HT1080 (cell line): ENCODE data around the gene HNRNPA3. TPM values are rescaled to one million over a fixed set of nuclear protein-coding genes. Genes with fewer than 3 reads are reported as not detected.
A peak's percentile ranks its signal among the peaks of the same experiment; 100 is the strongest.
"Not testable (repeated sequence)": the region's sequence is repeated elsewhere in the genome, so short reads cannot be mapped to it uniquely, and the experiment has no call there.

ENCODE experiments used
- DNase-seq: peaks from one replicate; pipeline ENCODE4 v3.0.0-alpha.2; 2015; ENCODE audit warnings: low read depth
- polyA plus RNA-seq, 2 experiments: library from polyadenylated mRNA; depleted of rRNA; stranded (reverse); fragments of >200 nt; gene quantifications; 2 replicates each; pipeline ENCODE4 v1.2.3, GENCODE V29; 2015
- total RNA-seq: library from RNA; depleted of rRNA; stranded (reverse); fragments of >200 nt; shearing (Covaris generic); gene quantifications from 2 replicates; pipeline ENCODE4 v1.2.3, GENCODE V29; 2014; rRNA removed

HNRNPA3 gene
- total RNA-seq = 38.1 and 44.1 TPM in 2 replicates
- 359 and 453 TPM in 2 replicates for polyA plus RNA-seq (2015; cell fraction: cytosol; rRNA removed)
- polyA plus RNA-seq (2015; cell fraction: nucleus; rRNA removed) = 295 and 305 TPM in 2 replicates

- peak; percentile 99 for DNase-seq
Observed at GRCh38 chr2:177212106-177212890, at the start of gene HNRNPA3. Gene HNRNPA3, plus strand, starts transcription at chr2:177212794. Its CDS starts 6 bp downstream, at chr2:177212800.

DNA sequence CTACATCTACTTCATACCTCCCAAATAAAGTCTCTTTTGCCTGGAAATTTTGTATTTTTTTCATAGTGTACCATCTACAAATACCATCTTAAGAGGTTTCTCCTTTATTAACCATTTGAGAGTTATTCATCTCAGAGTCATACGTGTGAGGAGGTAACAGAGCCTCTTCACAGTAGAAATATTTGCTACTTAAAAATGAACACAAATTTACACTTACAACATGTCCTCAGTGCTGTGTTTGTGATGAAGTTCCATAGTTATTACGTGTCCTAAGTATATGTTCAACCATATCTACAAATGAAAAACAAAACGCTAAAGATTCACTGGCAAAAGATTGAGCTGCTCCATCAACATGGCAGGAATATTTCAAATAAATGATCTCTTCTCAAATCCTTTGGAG, 48.5 kb upstream of the HNRNPA3 start:
- no peak for DNase-seq

- DNase-seq = peak; percentile 84
Observed at GRCh38 chr2:177164584-177165052, 48.0 kb upstream of the HNRNPA3 start.

DNA sequence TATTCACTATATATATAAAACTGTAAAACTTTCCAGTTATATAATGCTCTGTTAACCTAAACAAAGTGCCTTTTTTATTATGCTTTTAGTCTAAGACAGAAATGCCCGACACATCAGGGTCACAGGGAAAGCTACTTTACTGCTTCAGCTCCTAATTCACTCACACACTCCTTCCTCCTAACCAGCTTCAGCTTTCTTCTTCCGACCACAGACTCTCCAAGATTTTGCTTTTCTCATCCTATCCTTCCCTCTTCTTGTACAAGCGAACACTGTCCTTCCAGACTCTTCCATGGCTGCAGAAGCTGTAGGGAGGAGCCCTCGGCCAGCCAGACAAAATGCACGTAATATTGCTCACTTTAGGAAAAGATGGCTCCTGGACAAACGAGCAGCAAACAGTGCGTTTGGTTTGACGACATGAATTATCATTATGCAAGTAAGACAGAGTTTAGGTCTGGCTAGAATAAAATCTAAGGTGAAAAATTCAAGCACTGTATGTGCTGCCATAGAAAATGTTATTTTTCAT, 47.5 kb upstream of the HNRNPA3 start:
- peak; percentile 52 for DNase-seq

DNA sequence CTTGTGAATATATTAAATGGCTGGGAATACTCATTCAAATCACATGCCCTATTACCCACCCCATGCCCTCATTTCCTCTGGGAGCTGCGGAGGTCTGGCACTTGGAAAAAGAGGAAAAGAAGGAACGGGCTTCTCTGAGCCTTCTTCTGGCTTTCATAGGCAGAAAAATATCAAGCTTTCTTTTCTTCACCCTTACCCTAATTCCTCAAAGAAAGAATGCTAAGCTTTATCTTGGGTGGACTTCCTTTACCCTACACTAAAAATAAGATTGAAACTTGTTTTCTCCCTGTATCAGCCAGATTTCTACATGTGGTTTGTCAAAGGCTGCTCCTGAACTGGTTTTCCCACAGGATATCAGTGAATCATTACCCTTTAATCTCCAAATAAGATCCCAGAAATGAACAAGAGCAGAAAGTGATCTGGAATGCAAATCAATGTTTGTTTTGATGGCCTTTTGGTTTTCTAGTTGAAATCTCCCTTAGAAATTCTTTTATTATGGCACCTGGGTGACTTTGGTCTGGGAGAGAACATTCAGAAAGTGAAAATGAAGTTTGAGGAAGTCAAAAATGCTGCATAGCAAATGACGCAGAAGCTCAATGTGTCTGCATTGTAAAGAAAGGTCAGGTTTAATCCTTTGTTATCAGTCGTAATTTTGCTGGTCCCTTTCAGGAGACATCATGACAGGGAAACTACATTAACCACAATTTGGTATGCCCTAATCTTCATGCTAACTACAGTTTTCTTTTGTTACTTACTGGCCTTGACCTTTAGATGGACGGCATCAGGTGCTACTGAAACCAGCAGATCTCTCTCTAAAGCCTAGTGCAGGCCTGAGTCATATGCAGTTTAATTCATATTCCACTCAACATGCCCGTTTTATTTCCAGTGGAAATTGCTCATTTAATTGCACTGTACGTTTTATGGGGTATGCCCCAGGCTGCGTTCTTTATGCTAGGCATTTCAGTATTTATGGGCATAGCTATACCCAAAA, 46.6 kb upstream of the HNRNPA3 start:
- DNase-seq = peak; percentile 70

DNA sequence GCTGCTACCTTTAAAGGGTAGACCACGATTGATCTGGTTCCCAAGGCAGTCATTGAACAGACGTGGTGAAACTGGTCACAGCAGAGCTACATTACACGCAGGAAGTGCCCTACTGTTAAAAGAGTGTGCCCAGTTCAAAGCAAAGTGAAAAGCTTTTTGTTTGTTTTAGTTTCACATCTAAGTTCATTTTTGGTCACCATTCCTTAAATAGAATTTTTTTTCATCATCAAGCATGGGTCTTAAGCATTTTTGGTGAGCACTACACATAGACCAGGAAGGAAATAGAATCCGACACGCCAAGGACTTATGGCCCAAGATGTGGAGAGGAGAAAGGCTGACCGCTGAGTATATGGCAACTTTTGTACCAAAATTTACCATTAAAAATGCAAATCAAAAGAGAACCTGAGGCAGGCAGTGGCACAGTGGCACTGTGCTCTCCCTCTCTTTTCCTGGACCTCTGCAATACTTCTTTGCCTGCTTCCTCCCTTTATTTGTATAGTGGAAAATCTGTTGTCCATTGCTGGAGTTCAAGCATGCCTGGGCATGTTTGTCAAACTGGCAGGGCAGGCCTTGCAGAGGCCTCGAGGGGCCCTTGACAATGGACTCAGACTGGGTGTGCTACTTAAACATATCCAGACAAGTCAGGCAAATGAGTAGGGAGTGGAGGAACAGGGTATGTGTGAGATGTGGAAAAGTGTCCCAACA, 42.6 kb upstream of the HNRNPA3 start:
- no peak for DNase-seq

DNA sequence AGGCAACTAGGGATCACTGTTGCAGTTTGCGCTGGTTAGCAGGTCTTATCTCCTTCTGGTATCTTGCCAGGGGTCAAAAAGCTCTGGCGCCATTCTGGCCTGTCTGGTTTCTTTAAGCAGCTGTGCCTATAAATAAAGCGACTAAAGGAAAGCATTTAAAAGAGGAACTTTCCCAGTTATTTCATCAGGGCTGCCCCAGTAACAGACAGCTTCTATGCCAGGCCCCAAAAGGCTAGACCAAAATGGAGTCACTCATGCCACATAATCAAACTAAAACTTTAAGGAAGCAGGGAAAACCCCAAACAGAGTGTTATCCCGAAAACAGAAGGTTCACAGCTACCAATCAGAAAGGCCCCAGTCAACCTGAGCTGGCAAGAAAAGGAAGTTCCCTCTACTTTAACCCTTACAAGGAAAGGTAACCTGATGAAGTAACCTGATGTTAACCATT, 41.2 kb upstream of the HNRNPA3 start:
- DNase-seq = peak; percentile 22

GRCh38 chr2:177172034-177172880, 40.3 kb upstream of the HNRNPA3 start:
- DNase-seq = peak; percentile 95

DNA sequence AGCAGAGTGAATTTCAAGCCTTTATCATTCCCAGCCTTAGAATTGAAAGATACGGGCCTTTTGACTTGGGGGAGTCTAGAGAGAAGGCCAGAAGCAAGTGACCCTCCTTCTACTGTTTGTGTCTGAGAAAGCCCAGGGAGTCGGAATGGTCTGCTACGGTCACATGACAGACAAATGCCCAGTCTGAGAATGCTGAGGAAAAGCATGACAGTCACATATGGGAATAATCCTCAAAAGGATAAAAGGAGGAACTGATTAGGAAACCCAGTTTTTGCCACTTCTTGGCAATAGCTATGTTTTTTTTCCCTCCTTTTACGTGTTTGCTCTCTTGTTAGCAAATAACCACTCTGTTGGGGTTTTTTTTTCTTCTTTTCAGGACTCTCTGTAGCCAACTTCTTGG, 38.1 kb upstream of the HNRNPA3 start:
- no peak for DNase-seq

DNA sequence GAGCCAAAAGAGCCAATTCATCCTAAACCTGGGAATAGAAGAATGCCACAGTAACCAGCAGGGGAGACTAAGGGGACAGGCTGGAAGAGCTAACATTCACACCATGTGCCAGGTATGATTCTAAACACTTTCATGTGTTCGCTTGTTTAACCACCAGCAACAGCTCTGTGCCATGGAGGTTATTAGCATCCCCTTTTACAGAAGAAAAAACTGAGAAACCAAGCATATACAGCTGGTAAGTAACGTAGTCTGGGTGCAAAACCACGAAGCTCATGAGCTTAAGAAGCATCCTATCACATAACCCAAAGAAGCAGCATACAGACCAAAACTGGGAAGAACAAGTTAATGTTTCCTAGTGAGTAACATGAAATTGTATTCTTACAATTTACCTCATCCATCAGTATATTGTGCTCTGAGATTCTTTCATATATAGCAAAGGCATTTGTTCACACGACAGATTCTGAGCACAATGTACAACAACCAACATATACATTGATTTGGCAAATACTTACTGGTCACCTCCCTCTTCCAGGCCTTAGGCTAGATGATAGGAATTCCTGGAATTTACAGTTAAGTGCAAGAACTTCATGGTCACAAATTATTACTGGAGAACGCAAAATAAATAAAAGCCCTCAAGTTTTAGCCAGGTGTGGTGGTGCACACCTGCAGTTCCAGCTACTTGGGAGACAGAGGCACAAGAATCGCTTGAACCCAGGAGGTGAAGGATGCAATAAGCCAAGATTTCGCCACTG, 36.5 kb upstream of the HNRNPA3 start:
- no peak for DNase-seq

DNA sequence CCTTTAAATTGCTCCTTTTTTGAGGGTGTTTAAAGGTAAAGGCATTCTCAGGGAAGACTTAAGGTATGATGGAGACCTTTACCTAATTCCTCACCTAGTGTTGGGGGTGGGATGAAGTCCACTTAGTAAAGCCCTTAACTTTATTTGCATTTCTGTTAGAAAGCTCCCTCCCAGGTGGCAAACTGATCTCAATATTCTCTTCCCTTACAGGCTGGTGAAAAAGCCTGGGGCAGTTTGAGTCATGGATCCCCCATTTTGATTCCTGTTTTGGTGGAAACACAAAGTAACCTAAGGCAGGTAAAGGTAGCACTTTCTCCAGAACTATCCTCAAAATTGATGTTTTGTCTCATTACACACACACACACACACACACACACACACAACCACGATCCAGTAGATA, 33.8 kb upstream of the HNRNPA3 start:
- DNase-seq = no peak

GRCh38 chr2:177179227-177179626, 33.4 kb upstream of the HNRNPA3 start:
- DNase-seq = no peak

DNA sequence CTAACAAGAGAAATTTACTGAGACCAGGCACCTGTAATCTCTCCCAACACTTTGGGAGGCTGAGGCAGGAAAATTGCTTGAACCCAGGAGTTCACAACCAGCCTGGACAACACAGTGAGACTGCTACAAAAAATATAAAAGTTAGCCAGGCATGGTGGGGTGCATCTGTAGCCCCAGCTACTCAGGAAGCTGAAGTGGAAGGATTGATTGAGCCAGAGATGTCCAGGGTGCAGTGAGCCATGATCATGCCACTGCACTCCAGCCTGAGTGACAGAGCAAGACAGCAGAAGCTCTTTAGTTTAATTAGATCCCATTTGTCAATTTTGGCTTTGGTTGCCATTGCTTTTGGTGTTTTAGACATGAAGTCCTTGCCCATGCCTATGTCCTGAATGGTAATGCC, 32.9 kb upstream of the HNRNPA3 start:
- DNase-seq = not testable (repeated sequence)

- no peak for DNase-seq
Observed at GRCh38 chr2:177180269-177181000, 32.2 kb upstream of the HNRNPA3 start.

DNA sequence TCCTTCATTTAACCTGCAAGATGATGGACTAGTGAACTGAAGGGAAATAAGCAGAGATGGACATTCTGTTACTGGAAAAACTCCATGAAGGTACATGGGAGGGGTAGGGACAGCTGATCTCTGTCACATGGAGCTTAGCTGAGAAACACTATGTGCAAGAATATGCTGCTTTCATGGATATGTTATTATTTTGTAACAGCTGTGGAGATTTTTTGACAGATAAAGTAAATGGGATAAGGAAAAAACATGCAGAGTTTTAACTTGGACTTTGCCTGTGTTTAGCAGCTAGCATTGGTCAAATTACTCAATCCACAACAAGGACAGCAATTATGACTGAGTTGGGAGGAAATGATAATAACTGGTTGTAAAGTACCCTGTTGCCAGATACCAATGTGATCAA, 28.7 kb upstream of the HNRNPA3 start:
- no peak for DNase-seq

DNA sequence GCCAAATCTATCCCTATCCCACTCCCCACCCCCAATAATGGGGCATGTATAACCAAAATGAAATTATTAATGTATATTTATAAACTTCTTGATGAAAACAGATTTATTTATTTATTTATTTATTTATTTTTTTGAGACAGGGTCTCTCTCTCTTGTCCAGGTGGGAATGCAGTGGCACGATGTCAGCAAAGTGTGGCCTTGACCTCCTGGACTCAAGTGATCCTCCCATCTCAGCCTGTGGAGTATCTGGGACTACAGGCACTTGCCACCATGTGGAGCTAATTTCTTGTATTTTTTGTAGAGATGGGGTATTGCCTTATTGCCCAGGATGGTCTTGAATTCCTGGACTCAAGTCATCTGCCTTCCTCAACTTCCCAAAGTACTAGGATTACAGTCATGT, 28.0 kb upstream of the HNRNPA3 start:
- no peak for DNase-seq

DNA sequence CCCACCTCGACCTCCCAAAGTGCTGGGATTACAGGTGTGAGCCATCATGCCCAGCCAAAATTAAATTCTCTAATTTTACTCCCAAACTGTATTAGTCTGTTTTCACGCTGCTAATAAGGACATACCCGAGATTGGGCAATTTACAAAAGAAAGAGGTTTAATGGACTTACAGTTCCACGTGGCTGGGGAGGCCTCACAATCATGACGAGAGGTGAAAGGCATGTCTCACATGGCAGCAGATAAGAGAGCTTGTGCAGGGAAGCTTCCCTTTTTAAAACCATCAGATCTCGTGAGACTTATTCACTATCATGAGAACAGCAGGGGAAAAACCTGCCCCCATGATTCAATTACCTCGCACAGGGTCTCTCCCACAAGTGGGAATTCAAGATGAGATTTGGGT, 26.6 kb upstream of the HNRNPA3 start:
- not testable (repeated sequence) for DNase-seq

DNA sequence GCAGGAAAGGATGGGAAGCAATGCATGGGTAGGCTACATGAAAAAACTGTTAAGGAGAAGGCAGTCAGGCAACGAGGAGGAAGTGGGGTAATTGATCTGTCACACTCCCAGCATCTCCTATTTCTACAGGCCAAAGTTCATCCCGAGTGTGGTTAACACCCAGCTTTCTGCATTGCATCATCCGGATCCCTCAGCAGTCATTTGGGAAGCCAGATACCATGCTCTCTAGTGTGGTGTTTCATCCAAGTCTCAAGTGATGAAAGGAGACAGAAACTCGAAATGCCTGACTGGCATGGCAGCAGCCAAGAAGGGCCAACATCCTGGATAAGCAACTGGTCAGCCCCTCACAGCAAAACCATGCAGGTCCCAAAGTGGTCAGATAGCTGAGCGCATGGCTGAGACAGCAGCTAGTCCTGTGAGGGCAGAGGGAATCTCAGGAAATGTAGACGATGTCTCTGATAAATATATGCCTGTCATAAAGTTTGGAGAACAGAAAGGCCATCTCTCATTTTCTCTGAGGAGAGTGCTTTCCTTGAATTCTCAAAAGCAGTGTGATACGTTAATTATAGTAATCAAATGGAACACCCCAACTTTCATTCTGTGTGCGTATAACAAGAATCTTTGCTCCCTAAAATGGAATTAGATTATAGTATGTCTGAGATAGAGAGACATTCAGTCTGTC, 24.8 kb upstream of the HNRNPA3 start:
- peak; percentile 74 for DNase-seq
